PC-3 (cell line): ENCODE measurements around the gene AFF3.

Experiments
- CTCF ChIP-seq: fragments of 300-600 bp; sonication (generic); conservative IDR thresholded peaks from 2 replicates; pipeline ENCODE4 v1.5.1; 2017; ENCODE audit warnings: antibody characterized with exemption, low read depth, mild to moderate bottlenecking, low read length
- EZH2 ChIP-seq: fragments of 300-600 bp; sonication (generic); IDR thresholded peaks from one replicate; pipeline ENCODE4 v1.6.1; 2017; ENCODE audit warnings: antibody characterized with exemption, mild to moderate bottlenecking, low read length; ENCODE audit not compliant: unreplicated experiment
- EZH2phosphoT487 ChIP-seq: fragments of 300-600 bp; sonication (generic); IDR thresholded peaks from 2 replicates; pipeline ENCODE4 v1.6.1; 2018; ENCODE audit warnings: mild to moderate bottlenecking, antibody characterized with exemption, low read length, borderline replicate concordance

GRCh38 chr2:99762714-99763113 is 379.7 kb downstream of the AFF3 start:
- TF ChIP-seq CTCF (no peak), EZH2phosphoT487 (no peak), EZH2 (no peak)
